WTC11 (cell line): Measurements from ENCODE around the gene ZNF57. TPM values are rescaled to one million over a fixed set of nuclear protein-coding genes. Genes with fewer than 3 reads are reported as not detected.

Experiments
- ATAC-seq: fragments of 200-7000 bp; cut with Tn5 transposase; 2 replicates; pipeline ENCODE4 v1.10.0; 2021; ENCODE audit warnings: mild to moderate bottlenecking, moderate library complexity
- CTCF ChIA-PET: fragments of 300-600 bp; sonication (Branson Sonifier 250); formaldehyde crosslinking; loops from one replicate; lab custom pipeline; 2021; ENCODE audit warnings: antibody characterized with exemption; lab: Charles Lee
- POLR2A ChIA-PET: fragments of 350-600 bp; sonication (Branson Sonifier 250); formaldehyde crosslinking; loops from one replicate; lab custom pipeline; 2021; ENCODE audit warnings: antibody characterized with exemption; lab: Charles Lee
- DNase-seq: peaks from one replicate; pipeline ENCODE4 v3.0.0; 2021; ENCODE audit warnings: low spot score
- H3K27ac Mint-ChIP-seq: 2 replicates; pipeline ENCODE4 v1.8.0; 2021; ENCODE audit warnings: mixed read lengths
- H3K27me3 Mint-ChIP-seq: 2 replicates; pipeline ENCODE4 v1.8.0; 2021; ENCODE audit warnings: low read depth, mild to moderate bottlenecking, moderate library complexity, mixed read lengths
- H3K36me3 Mint-ChIP-seq: 2 replicates; pipeline ENCODE4 v1.8.0; 2021; ENCODE audit warnings: mixed read lengths
- H3K4me1 Mint-ChIP-seq: 2 replicates; pipeline ENCODE4 v1.8.0; 2022; ENCODE audit warnings: mixed read lengths
- H3K4me3 Mint-ChIP-seq: 2 replicates; pipeline ENCODE4 v1.8.0; 2021; ENCODE audit warnings: mild to moderate bottlenecking, moderate library complexity, mixed read lengths
- H3K9me3 Mint-ChIP-seq: 2 replicates; pipeline ENCODE4 v1.8.0; 2021; ENCODE audit warnings: mixed read lengths
- FOXJ3 ChIP-seq: sonication (generic); formaldehyde crosslinking; IDR thresholded peaks from 2 replicates; pipeline ENCODE4 v1.9.0; 2021; ENCODE audit warnings: missing genetic modification reagents, mild to moderate bottlenecking, borderline replicate concordance
- IRF2 ChIP-seq: sonication (generic); formaldehyde crosslinking; IDR thresholded peaks from 2 replicates; pipeline ENCODE4 v1.8.0; 2022; ENCODE audit warnings: low read depth, missing genetic modification reagents, borderline replicate concordance
- NFE2L1 ChIP-seq: sonication (generic); formaldehyde crosslinking; IDR thresholded peaks from 2 replicates; pipeline ENCODE4 v1.8.1; 2023; ENCODE audit warnings: missing genetic modification reagents
- NFYB ChIP-seq: sonication (generic); formaldehyde crosslinking; conservative IDR thresholded peaks from 2 replicates; pipeline ENCODE4 v1.8.0; 2022; ENCODE audit warnings: low read depth, missing genetic modification reagents
- OVOL2 ChIP-seq: fragments of 250-450 bp; sonication (Bioruptor Pico); IDR thresholded peaks from 2 replicates; pipeline ENCODE4 v1.9.0; 2021; ENCODE audit warnings: mild to moderate bottlenecking, borderline replicate concordance
- RELA ChIP-seq: sonication (generic); formaldehyde crosslinking; IDR thresholded peaks from 2 replicates; pipeline ENCODE4 v1.8.1; 2022; ENCODE audit warnings: missing genetic modification reagents, mild to moderate bottlenecking, borderline replicate concordance
- SMAD3 ChIP-seq: sonication (generic); formaldehyde crosslinking; IDR thresholded peaks from 2 replicates; pipeline ENCODE4 v1.8.0; 2022; ENCODE audit warnings: missing genetic modification reagents, mild to moderate bottlenecking, borderline replicate concordance
- SOX15 ChIP-seq: fragments of 250-450 bp; sonication (Bioruptor Pico); IDR thresholded peaks from 2 replicates; pipeline ENCODE4 v1.9.0; 2021; ENCODE audit warnings: mild to moderate bottlenecking
- ZBTB21 ChIP-seq: sonication (generic); formaldehyde crosslinking; IDR thresholded peaks from 2 replicates; pipeline ENCODE4 v1.8.1; 2023; ENCODE audit warnings: mild to moderate bottlenecking, missing genetic modification reagents, borderline replicate concordance
- ZNF138 ChIP-seq: sonication (generic); formaldehyde crosslinking; conservative IDR thresholded peaks from 2 replicates; pipeline ENCODE4 v1.8.1; 2022; ENCODE audit warnings: mild to moderate bottlenecking, moderate library complexity, missing genetic modification reagents
- total RNA-seq: library from RNA; stranded (reverse); gene quantifications from 3 replicates; pipeline ENCODE4 v1.2.3, GENCODE V29; 2021
- TF ChIP-seq, protein P1 (sequence below): sonication (generic); formaldehyde crosslinking; IDR thresholded peaks from 2 replicates; pipeline ENCODE4 v1.8.1; 2022; ENCODE audit warnings: mild to moderate bottlenecking, moderate library complexity, missing genetic modification reagents
- TF ChIP-seq, protein P2 (sequence below): fragments of 250-450 bp; sonication (Bioruptor Pico); conservative IDR thresholded peaks from 2 replicates; pipeline ENCODE4 v1.9.0; 2021; ENCODE audit warnings: mild to moderate bottlenecking
- TF ChIP-seq, protein P3 (sequence below): sonication (generic); formaldehyde crosslinking; IDR thresholded peaks from 2 replicates; pipeline ENCODE4 v1.8.0; 2022; ENCODE audit warnings: mild to moderate bottlenecking, missing genetic modification reagents
- TF ChIP-seq, protein P4 (sequence below): fragments of 250-450 bp; sonication (Bioruptor Pico); IDR thresholded peaks from 2 replicates; pipeline ENCODE4 v1.9.0; 2021; ENCODE audit warnings: mild to moderate bottlenecking, borderline replicate concordance
- TF ChIP-seq, protein P5 (sequence below): sonication (generic); formaldehyde crosslinking; IDR thresholded peaks from 2 replicates; pipeline ENCODE4 v1.8.1; 2023; ENCODE audit warnings: mild to moderate bottlenecking, missing genetic modification reagents, moderate library complexity
- TF ChIP-seq, protein P6 (sequence below): fragments of 250-450 bp; sonication (Bioruptor Pico); IDR thresholded peaks from 2 replicates; pipeline ENCODE4 v1.9.0; 2021; ENCODE audit warnings: mild to moderate bottlenecking
- TF ChIP-seq, protein P7 (sequence below): fragments of 250-450 bp; sonication (Bioruptor Pico); IDR thresholded peaks from 2 replicates; pipeline ENCODE4 v1.9.0; 2021; ENCODE audit warnings: mild to moderate bottlenecking

The ZNF57 gene
- total RNA-seq, 1 experiment from 2014 or later, result 8.9 TPM

DNA sequence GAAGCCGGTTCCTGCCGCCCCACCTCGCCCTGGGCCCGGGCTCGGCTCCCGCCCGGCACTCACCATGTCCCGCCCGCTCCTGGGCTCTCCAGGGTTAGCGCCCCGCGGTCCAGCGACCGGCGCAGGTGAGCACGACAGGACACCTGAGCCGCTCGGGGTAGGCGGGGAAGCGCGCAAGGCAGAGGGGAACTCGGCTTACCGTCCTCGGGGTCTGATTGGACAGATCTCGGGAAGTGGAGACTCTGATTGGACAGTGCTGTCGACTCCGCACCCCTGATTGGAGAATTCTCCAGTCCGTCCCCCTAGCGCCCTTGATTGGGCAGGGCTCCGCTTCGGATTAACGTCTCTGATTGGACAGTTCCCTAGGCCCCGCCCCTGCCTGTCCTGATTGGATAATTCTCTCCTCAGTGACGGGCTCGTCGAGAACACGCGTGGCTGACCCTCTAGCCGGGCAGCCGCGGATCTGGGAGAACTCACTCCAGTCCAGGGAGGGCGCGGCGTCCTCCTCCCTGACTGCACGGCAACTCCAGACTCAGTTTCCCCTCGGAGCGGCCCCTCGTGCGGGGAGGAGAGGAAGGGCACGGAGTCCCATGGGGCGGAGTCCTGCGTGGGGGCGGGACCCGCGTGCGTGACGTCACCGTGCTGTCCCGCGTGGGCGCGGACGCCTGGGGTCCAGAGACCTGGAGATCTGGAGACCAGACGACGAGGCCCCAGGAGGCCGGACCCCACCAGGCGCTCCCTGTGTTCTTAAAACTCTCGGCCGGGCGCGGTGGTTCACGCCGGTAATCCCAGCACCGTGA lies 44.2 kb downstream of the ZNF57 start, which contains the start of gene ZNF77 (continued):
- TF ChIP-seq, protein P1, sequence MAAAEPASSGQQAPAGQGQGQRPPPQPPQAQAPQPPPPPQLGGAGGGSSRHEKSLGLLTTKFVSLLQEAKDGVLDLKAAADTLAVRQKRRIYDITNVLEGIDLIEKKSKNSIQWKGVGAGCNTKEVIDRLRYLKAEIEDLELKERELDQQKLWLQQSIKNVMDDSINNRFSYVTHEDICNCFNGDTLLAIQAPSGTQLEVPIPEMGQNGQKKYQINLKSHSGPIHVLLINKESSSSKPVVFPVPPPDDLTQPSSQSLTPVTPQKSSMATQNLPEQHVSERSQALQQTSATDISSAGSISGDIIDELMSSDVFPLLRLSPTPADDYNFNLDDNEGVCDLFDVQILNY (CRISPR knock-in tag), result 0 out of 2 replicates have a peak, but pooled peaks have one; percentile 37
- TF ChIP-seq, protein P2, sequence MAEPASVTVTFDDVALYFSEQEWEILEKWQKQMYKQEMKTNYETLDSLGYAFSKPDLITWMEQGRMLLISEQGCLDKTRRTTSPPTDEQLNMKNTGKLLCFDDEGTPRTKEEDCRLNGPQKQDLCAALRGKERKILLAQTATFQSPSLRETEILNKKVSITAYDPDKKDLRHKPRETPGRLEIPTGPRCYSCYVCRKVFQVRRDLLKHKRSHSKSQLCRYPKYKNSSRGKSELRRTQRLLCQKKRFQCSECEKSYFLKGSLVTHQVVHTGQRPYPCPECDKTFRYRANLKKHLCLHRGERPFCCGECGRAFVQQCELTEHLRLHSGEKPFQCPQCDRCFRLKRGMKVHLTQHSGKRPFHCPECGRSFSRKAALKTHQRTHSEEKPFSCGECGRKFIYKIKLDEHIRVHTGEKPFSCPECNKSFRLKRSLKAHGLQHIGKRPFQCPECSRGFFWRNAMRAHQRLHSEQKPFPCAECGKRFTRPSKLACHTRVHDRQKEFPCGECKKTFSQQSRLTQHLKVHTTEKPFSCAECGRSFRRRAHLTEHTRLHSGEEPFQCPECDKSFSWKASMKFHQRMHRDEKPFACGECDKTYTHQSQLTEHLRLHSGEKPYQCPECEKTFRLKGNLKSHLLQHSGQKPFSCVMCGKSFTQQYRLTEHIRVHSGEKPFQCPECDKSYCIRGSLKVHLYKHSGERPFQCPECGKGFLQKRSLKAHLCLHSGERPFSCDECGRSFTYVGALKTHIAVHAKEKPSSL, result no peak
- TF ChIP-seq, protein P3, sequence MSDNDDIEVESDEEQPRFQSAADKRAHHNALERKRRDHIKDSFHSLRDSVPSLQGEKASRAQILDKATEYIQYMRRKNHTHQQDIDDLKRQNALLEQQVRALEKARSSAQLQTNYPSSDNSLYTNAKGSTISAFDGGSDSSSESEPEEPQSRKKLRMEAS (CRISPR knock-in tag), result peak; percentile 59
- TF ChIP-seq, protein P4, sequence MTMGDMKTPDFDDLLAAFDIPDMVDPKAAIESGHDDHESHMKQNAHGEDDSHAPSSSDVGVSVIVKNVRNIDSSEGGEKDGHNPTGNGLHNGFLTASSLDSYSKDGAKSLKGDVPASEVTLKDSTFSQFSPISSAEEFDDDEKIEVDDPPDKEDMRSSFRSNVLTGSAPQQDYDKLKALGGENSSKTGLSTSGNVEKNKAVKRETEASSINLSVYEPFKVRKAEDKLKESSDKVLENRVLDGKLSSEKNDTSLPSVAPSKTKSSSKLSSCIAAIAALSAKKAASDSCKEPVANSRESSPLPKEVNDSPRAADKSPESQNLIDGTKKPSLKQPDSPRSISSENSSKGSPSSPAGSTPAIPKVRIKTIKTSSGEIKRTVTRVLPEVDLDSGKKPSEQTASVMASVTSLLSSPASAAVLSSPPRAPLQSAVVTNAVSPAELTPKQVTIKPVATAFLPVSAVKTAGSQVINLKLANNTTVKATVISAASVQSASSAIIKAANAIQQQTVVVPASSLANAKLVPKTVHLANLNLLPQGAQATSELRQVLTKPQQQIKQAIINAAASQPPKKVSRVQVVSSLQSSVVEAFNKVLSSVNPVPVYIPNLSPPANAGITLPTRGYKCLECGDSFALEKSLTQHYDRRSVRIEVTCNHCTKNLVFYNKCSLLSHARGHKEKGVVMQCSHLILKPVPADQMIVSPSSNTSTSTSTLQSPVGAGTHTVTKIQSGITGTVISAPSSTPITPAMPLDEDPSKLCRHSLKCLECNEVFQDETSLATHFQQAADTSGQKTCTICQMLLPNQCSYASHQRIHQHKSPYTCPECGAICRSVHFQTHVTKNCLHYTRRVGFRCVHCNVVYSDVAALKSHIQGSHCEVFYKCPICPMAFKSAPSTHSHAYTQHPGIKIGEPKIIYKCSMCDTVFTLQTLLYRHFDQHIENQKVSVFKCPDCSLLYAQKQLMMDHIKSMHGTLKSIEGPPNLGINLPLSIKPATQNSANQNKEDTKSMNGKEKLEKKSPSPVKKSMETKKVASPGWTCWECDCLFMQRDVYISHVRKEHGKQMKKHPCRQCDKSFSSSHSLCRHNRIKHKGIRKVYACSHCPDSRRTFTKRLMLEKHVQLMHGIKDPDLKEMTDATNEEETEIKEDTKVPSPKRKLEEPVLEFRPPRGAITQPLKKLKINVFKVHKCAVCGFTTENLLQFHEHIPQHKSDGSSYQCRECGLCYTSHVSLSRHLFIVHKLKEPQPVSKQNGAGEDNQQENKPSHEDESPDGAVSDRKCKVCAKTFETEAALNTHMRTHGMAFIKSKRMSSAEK (CRISPR knock-in tag), result no peak
- TF ChIP-seq RELA (CRISPR knock-in tag) (no peak), FOXJ3 (CRISPR knock-in tag) (no peak), NFYB (peak; percentile 97)
- TF ChIP-seq, protein P5, sequence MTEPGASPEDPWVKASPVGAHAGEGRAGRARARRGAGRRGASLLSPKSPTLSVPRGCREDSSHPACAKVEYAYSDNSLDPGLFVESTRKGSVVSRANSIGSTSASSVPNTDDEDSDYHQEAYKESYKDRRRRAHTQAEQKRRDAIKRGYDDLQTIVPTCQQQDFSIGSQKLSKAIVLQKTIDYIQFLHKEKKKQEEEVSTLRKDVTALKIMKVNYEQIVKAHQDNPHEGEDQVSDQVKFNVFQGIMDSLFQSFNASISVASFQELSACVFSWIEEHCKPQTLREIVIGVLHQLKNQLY (CRISPR knock-in tag), result no peak
- TF ChIP-seq, protein P6, sequence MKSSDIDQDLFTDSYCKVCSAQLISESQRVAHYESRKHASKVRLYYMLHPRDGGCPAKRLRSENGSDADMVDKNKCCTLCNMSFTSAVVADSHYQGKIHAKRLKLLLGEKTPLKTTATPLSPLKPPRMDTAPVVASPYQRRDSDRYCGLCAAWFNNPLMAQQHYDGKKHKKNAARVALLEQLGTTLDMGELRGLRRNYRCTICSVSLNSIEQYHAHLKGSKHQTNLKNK (CRISPR knock-in tag), result no peak

DNA sequence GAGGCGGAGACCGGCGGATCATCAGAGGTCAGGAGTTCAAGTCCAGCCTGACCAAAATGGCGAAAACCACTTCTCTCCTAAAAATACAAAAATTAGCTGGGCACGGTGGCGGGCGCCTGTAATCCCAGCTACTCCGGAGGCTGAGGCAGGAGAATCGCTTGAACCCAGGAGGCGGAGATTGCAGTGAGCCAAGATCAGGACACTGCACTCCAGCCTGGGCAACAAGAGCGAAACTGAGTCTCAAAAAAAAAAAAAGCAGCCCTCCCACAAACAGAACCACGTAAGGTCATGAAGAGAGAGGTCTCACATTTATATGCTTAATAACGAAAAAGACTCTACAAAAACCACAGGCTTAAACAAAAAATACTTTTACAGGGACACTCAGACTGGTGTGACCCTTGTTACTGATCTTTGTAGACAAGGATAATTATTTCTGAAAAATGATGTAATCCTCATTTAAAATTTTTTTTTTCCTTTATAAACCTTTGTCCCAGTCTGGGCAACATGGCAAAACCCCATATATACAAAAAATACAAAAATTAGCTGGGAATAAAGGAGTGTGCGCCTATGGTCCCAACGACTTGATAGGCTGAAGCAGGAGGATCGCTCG lies 45.0 kb downstream of the ZNF57 start:
- CTCF ChIA-PET, result no interaction called here
- Mint-ChIP-seq H3K27me3 (no peaks in the 10 kb centered on the region), H3K4me3 (peak overlapping the region; percentile 86), H3K9me3 (no peaks in the 10 kb centered on the region), H3K4me1 (peaks cover 11% of the 10 kb centered on the region), H3K36me3 (no peaks in the 10 kb centered on the region), H3K27ac (no peak overlapping the region)
- ATAC-seq, result no peak
- DNase-seq, result no peak
- TF ChIP-seq ZBTB21 (CRISPR knock-in tag), result no peak
- no peak for TF ChIP-seq NFE2L1 (CRISPR knock-in tag)
- POLR2A ChIA-PET, result no interaction called here

DNA sequence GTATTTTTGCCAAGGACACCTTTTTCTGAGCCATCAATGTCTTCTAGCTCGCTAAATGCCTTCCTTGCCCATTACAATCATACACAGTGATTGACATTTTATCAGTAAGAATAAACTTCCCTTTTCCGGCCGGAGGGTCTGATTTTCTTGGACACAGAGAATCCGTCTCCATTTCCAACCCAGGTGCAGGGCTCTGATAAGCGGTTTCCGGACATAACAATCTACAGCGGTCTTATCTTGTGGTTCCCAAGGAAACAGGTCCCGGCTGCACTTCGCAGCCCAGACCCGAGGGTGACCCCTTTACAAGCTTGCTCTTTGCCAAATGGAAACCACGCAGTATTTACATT lies 49.2 kb downstream of the ZNF57 start:
- ChIA-PET CTCF (interaction anchor here (0.5 to 4.5 kb wide), 71 partner anchors 7 to 535 kb away, joined by 3 to 84 read pairs (median 6); partner anchors contain the start of genes CELF5, THOP1, TLE6 and ZNF555), POLR2A (interaction anchor here (0.9 kb wide), 1 partner anchor 50 kb away, joined by 3 read pairs; no protein-coding TSS in a partner anchor)
- Mint-ChIP-seq H3K27ac (peak overlapping the region; percentile 93), H3K36me3 (no peaks in the 10 kb centered on the region), H3K4me1 (peaks cover 8% of the 10 kb centered on the region), H3K9me3 (no peaks in the 10 kb centered on the region), H3K4me3 (peak overlapping the region; percentile 97), H3K27me3 (no peaks in the 10 kb centered on the region)
- DNase-seq (no peak), ATAC-seq (peak; percentile 8)
- TF ChIP-seq SOX15 (CRISPR knock-in tag), result no peak
- TF ChIP-seq OVOL2 (CRISPR knock-in tag), result no peak
- TF ChIP-seq ZNF138 (CRISPR knock-in tag), result no peak
- TF ChIP-seq SMAD3, result no peak
- TF ChIP-seq, protein P7, sequence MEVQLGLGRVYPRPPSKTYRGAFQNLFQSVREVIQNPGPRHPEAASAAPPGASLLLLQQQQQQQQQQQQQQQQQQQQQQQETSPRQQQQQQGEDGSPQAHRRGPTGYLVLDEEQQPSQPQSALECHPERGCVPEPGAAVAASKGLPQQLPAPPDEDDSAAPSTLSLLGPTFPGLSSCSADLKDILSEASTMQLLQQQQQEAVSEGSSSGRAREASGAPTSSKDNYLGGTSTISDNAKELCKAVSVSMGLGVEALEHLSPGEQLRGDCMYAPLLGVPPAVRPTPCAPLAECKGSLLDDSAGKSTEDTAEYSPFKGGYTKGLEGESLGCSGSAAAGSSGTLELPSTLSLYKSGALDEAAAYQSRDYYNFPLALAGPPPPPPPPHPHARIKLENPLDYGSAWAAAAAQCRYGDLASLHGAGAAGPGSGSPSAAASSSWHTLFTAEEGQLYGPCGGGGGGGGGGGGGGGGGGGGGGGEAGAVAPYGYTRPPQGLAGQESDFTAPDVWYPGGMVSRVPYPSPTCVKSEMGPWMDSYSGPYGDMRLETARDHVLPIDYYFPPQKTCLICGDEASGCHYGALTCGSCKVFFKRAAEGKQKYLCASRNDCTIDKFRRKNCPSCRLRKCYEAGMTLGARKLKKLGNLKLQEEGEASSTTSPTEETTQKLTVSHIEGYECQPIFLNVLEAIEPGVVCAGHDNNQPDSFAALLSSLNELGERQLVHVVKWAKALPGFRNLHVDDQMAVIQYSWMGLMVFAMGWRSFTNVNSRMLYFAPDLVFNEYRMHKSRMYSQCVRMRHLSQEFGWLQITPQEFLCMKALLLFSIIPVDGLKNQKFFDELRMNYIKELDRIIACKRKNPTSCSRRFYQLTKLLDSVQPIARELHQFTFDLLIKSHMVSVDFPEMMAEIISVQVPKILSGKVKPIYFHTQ (CRISPR knock-in tag), result no peak
- TF ChIP-seq IRF2 (CRISPR knock-in tag), result no peak
